GM19023 (cell line): Measurements from ENCODE around the gene MAML1.
"Not testable (repeated sequence)": the region's sequence is repeated elsewhere in the genome, so short reads cannot be mapped to it uniquely, and the experiment has no call there.

Experiments used
- ATAC-seq: cut with Tn5 transposase; IDR thresholded peaks from one replicate; pipeline ENCODE4 v1.9.1; 2021; ENCODE audit warnings: mild to moderate bottlenecking, moderate library complexity; ENCODE audit not compliant: unreplicated experiment

MAML1 gene

GRCh38 chr5:179731791-179732411 lies 721 bp upstream of the MAML1 start:
- peak; percentile 7 for ATAC-seq

DNA sequence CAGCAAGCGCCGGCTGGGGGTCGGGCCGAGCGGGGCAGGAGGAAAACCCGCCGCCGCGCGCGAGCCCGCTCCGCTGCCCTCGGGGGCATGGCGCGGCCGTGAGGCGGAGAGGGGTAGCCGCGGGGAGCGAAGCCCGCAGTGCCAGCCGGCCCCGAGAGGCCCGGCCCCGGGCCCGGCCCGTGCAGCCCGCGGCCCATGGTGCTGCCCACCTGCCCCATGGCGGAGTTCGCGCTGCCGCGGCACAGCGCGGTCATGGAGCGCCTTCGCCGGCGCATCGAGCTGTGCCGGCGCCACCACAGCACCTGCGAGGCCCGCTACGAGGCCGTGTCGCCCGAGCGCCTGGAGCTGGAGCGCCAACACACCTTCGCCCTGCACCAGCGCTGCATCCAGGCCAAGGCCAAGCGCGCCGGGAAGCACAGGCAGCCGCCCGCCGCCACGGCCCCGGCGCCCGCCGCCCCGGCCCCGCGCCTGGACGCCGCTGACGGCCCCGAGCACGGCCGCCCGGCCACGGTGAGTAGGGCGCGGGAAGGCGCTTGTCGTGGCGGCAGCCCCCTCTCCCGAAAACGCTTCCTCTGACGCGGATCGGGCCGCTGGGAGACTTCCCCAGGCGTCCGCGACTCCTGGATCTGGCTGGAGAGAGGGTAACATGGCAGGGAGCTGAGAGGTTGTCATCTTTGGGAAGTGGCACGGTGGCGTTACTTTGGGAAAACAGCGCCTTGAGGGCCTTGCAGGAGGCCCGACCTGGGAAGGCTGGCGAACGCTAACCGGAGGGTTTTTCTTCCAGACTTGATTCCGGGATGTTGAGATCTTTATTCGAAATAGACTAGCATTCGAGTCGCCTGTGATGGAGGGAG lies 523 bp downstream of the MAML1 start:
- peak; percentile 27 for ATAC-seq

GRCh38 chr5:179733772-179734126 lies 1.1 kb downstream of the MAML1 start:
- ATAC-seq: no peak

DNA sequence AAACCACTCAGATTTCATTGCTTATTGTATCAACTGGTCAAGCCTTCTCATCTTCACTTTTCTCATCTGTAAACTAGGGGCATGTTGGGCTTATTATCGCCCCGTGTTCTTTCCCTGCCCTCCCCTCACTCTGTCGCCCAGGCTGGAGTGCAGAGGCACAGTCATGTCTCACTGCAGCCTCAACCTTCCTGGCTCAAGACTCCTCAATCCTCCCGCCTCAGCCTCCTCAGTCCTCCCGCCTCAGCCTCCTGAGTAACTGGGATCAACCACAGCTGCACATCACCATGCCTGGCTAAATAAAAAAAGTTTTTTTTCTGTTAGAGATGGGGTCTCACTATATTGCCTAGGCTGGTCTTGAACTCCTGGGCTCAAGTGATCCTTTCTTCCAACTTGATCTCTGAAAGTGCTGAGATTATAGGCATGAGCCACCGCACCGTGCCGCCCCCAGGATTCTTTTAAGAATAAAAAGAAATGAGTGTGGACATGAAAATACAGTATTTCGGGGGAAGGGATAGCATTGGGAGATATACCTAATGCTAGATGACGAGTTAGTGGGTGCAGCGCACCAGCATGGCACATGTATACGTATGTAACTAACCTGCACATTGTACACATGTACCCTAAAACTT lies 2.0 kb downstream of the MAML1 start:
- no peak for ATAC-seq

DNA sequence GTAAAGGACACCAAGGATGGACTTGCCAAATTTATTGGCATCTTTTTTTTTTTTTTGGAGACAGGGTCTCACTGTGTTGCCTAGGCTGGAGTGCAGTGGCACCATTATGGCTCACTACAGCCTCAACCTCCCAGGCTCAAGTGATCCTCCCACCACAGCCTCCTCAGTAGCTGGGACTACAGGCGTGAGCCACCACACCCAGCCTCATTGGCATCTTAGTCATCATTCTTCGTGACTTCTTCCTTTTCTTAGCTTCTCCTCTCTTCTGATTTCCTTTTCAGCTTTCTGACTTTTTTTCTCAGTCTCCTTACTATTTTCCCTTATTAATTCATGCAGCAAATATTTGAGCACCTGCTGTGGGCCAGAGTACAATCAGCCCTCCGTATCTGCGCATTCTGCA lies 6.1 kb downstream of the MAML1 start:
- ATAC-seq: no peak

DNA sequence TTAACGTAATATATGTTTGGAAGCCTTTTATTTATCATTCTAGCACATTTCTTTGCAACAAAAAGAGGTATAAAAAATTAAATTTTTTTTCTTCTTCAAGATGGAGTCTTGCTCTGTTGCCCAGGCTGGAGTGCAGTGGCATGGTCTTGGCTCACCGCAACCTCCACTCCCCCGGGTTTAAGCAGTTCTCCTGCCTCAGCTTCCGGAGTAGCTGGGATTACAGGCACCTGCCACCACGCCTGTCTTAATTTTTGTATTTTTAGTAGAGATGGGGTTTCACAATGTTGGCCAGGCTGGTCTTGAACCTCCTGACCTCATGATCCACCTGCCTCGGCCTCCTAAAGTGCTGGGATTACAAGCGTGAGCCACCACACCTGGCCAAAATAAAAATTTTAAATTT lies 11.5 kb downstream of the MAML1 start:
- ATAC-seq: not testable (repeated sequence)

DNA sequence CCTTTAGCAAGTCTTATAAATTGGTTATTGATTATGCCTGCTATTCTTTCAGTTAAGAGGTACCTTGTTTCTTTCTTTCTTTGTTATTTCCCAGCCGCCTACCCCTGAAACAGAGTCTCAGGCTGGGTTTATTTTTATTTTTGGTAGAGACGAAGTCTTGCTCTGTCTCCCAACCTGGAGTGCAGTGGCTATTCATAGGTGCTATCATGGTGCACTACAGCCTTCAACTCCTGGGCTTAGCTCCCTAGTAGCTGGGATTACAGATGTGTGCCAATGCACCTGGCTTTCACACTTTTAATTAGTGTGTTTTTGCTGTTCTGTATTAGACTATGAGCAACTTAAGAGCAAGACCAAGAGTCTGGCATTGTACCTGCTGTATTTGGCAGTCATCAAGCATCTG lies 14.2 kb downstream of the MAML1 start:
- no peak for ATAC-seq

GRCh38 chr5:179747811-179748210 lies 15.2 kb downstream of the MAML1 start:
- no peak for ATAC-seq

DNA sequence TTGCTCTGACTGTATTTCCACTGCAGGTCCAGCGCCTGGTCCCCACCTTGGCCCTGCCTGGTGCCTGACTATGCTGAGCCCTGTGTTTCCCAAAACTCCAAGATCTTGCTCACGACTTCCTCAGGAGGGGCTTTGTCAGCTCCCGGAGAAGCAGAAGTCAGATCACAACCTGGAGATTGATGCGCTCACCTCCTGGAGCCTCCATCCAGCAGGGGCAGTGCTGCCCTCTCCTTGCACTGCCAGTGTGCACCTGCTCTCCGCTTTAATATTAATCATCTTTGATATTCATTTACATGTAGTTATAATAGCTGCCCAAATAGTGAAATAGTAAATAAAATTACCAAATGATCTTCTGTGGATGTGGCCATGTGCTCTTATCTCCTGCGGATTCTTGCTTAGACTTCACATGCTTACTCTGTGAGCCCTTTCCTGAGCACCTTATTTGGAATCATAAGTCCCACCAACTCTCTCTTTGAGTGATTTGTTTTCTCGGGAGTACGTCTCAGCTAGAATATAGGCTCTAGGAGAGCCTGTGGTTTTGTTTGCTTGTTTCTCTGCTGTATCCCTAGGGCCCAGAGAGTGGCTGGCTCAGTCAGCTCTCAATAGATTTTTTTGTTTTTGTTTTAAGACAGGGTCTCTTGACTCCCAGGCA lies 17.4 kb downstream of the MAML1 start:
- no peak for ATAC-seq

DNA sequence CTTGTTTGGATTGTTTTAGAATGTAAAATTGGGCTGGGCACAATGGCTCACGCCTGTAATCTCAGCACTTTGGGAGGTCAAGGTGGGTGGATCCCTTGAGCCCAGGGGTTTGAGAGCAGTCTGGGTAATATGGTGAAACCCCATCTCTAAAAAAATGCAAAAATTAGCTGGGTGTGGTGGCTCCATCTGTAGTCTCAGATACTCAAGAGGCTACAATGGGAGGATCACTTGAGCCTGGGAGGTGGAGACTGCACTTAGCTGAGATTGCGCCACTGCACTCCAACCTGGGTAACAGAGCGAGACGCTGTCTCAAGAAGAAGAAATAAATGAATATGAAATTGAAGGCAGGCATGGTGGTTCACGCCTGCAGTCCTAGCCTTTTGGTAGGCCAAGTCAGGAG lies 21.3 kb downstream of the MAML1 start:
- ATAC-seq: no peak

DNA sequence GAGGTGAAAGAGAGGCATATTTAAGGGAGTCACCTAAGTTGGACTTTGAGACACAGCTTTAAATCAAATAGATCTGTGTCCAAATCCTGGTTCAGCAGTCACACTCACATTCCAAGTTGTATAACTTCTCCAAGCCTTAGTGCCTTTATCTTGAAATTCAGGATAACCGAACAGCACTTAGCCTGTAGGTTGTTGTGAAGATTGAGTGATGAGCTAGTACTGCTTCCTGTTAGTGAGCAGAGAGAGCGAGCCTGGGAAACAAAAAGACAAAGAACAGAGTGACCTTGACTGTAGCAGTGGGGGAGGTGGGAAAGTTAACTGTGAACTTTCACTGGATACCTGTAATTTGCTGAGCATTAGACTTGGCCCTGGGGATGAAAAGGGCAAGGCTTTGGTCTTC lies 22.4 kb downstream of the MAML1 start:
- ATAC-seq: no peak

- ATAC-seq: no peak
Measured at GRCh38 chr5:179758955-179759354, 26.3 kb downstream of the MAML1 start.

- ATAC-seq: no peak
Measured at GRCh38 chr5:179759581-179760551, 27.2 kb downstream of the MAML1 start.

- ATAC-seq: no peak
Measured at GRCh38 chr5:179762079-179762780, 29.6 kb downstream of the MAML1 start.

- ATAC-seq: no peak
Measured at GRCh38 chr5:179762781-179763176, 30.2 kb downstream of the MAML1 start.

- no peak for ATAC-seq
Measured at GRCh38 chr5:179763215-179763945, 30.8 kb downstream of the MAML1 start.

DNA sequence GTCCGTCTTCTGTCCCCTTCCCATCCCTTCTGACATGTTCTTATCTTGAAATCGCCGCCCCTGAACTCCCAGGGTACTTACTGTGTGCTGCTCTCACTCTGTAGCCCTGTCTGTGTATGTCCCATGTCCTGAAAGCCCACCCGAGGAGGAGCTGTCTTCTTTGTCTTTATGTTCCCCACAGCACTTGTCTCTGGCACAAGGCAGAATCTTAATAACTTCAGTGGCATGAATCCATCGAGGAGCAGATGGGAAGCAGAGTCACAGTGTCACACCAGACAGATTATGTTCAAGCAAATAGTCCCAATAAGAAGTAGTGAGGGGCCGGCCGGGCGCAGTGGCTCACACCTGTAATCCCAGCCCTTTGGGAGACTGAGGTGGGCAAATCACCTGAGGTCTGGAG lies 31.4 kb downstream of the MAML1 start:
- no peak for ATAC-seq

GRCh38 chr5:179765400-179765799 lies 32.8 kb downstream of the MAML1 start:
- ATAC-seq: no peak

DNA sequence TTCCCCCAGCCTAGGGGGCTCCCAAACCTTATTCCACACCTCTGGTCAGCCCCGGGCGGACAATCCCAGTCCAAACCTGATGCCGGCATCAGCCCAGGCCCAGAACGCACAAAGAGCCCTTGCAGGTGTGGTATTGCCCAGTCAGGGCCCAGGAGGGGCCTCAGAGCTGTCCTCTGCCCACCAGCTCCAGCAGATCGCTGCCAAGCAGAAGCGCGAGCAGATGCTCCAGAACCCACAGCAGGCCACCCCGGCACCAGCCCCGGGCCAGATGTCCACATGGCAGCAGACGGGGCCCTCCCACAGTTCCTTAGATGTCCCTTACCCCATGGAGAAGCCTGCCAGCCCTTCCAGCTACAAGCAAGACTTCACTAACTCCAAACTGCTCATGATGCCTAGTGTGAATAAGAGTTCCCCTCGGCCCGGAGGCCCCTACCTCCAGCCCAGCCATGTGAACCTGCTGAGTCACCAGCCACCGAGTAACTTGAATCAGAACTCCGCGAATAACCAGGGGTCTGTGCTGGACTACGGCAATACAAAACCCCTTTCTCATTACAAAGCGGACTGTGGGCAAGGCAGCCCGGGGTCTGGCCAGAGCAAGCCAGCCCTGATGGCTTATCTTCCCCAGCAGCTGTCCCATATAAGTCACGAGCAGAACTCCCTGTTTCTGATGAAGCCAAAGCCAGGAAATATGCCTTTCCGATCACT lies 33.6 kb downstream of the MAML1 start:
- no peak for ATAC-seq
